Adrenal gland (tissue), 12 donors: ENCODE data around the gene PGC. TPM values are rescaled to one million over a fixed set of nuclear protein-coding genes. Genes with fewer than 3 reads are reported as not detected.

ENCODE experiments used
- DNase-seq, 7 donors: peaks; one replicate each; pipeline ENCODE4 v3.0.0-alpha.2; 2019 to 2020
- H3K27ac ChIP-seq, 5 donors: fragments of 200-600 bp; sonication (generic) in 4 of 5; 1 replicate in 3 of 5; 2 replicates in 2 of 5; pipeline versions ENCODE4 v1.5.1 to v1.8.0; 2016 to 2020; ENCODE audit warnings: mild to moderate bottlenecking in 1 of 5
- H3K27me3 ChIP-seq: fragments of 200-600 bp; 2 replicates; pipeline ENCODE4 v1.8.0; 2021
- H3K36me3 ChIP-seq, 2 donors: fragments of 200-600 bp; replicated peaks in 1 of 2; 1 replicate in 1 of 2; 2 replicates in 1 of 2; pipeline versions ENCODE4 v1.5.1 to v1.8.0; 2018 to 2022
- H3K4me1 ChIP-seq, 2 donors: fragments of 200-600 bp; replicated peaks in 1 of 2; 1 replicate in 1 of 2; 2 replicates in 1 of 2; pipeline versions ENCODE4 v1.5.1 to v1.8.0; 2018 to 2021
- H3K4me3 ChIP-seq, 4 donors: fragments of 200-600 bp; sonication (generic) in 3 of 4; one replicate each; pipeline ENCODE4 v1.5.1; 2016 to 2018
- H3K9me3 ChIP-seq, 3 donors: fragments of 200-600 bp; sonication (generic) in 1 of 3; replicated peaks in 1 of 3; 1 replicate in 2 of 3; 2 replicates in 1 of 3; pipeline versions ENCODE4 v1.5.1 to v1.8.0; 2016 to 2021
- CTCF ChIP-seq, 6 experiments: fragments of 450-650 bp in 4 of 6; fragments of 200-600 bp in 2 of 6; sonication (generic) in 1 of 6; IDR thresholded peaks; 1 replicate in 5 of 6; 2 replicates in 1 of 6; pipeline versions ENCODE4 v1.5.1 to v1.8.0; 2016 to 2021; ENCODE audit warnings: antibody characterized with exemption in 6 of 6, mild to moderate bottlenecking in 2 of 6, moderate library complexity in 1 of 6
- POLR2A ChIP-seq, 2 donors: fragments of 450-650 bp; IDR thresholded peaks; one replicate each; pipeline ENCODE4 v1.6.1; 2017; ENCODE audit warnings: antibody characterized with exemption in 2 of 2, mild to moderate bottlenecking in 2 of 2, moderate library complexity in 1 of 2
- WGBS, 4 donors: extraction: QIAGEN DNeasy Blood & Tissue Kit in 2 of 4; methylation state at CpG; one replicate each; pipeline versions ENCODE4 v1.1.5 to v1.1.7; 2013 to 2017; 5-methylcytosine and 5-hydroxymethylcytosine counted together
- intact Hi-C, 2 donors: fragments of 100-400 bp; cut with DNase I; formaldehyde crosslinking; loops; one replicate each; pipeline versions ENCODE4 v1.14.1 to v1.15.0; 2022 to 2023
- polyA plus RNA-seq, 3 donors: library from polyadenylated mRNA; stranded (reverse); fragments of 200-250 nt in 2 of 3; fragments of 350-450 nt in 1 of 3; fragmentation: Illumina TruSeq in 1 of 3; extraction: RNeasy Lipid Tissue Mini Kit (QIAGEN cat#74804) in 1 of 3; gene quantifications; one replicate each; pipeline ENCODE4 v1.2.3, GENCODE V29; 2013 to 2014
- total RNA-seq, 9 donors: library from RNA; depleted of rRNA in 4 of 9; stranded (reverse); fragments of >200 nt in 4 of 9; fragments of 120-200 nt in 1 of 9; fragmentation: NEBNext Ultra II Directional in 1 of 9; extraction: Animal tissue kit (Norgen Biotek cat#: 25700) in 1 of 9; gene quantifications; one replicate each; pipeline versions ENCODE4 v1.1.0 to v1.2.4, GENCODE V29; 2013 to 2023
- donor health status: healthy with polysubstance abuse.
- donor health status: Bipolar disorder and iron deficiency.
- donor health status: DM: yes; HTN: yes; CAD: no.
- donor health status: DM: no; HTN: no; CAD: no.
- donor health status: DM: no; HTN: no; CAD: no.
- donor health status: DM: yes; HTN: yes; CAD: no.

PGC gene
- total and polyA plus RNA-seq, 12 donors, result 0.57 to 1.6 (median 1.1) TPM; not detected in 8

DNA sequence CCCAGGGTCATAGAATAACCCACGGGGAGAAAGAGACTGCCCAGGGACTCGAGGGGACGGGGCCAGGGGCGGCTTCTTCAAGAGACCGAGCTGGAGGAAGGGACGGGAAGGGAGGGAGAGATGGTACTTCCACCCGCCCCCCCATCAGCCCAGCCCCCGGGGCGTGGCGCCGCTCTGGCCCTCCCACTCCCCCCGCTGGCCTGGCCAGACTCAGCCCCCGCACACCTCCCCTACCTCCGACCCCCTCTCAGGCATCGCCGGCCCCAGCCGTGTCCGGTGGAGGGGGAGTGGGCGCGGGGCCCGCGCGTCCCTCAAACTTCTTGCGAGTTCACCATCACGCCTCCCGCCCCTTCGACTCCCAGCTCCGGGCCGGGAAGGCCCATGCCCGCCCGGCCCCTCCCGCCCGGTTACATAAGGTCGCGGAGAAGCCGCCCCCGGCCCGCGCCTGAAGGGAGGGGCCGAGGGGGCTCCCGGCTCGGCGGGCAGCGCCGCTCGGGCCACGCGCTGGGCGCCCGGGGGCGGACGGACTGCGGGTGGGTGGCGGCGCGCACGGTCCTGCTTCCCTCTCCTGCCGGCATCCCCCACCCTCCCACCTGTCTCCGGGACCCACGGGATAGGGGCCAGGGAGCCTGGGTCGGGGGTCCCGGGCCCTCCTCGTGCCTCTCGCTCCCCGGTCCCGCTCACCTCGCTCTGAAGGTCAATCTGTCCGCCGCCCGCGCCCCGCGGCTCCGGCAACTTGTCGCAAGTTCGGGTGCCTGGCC lies 12.4 kb downstream of the PGC start:
- Histone ChIP-seq H3K9me3 (no peaks in the 10 kb centered on the region), H3K27me3 (no peaks in the 10 kb centered on the region), H3K4me1 (peaks cover 10 to 35% of the 10 kb centered on the region in 2 donors), H3K36me3 (no peaks in the 10 kb centered on the region), H3K27ac (peak overlapping the region; percentile 46 to 94 (median 89)), H3K4me3 (peak overlapping the region; percentile 18 to 88 (median 76))
- 0 to 1% (median 1%) methylated on average over 5 to 76 of the region's 76 CpGs; no CpG with 5 or more reads in 1 of the 4 donors for WGBS, 4 donors
- peak; percentile 68 to 90 (median 80) for DNase-seq
- intact Hi-C loops, result no loop called here
- no peak for TF ChIP-seq POLR2A (IDR thresholded peaks at IDR 0.05)
- TF ChIP-seq CTCF (IDR thresholded peaks at IDR 0.05), result no peak

- H3K36me3 ChIP-seq, result no peaks in the 10 kb centered on the region
- no peaks in the 10 kb centered on the region for H3K9me3 ChIP-seq
- peak; percentile 73 to 93 (median 78) for DNase-seq
- H3K4me1 ChIP-seq, result peaks cover 10 to 39% of the 10 kb centered on the region in 2 donors
- TF ChIP-seq CTCF (IDR thresholded peaks at IDR 0.05) (peak in 1 of 6 experiments; percentile 6), POLR2A (IDR thresholded peaks at IDR 0.05) (peak; percentile 39 to 75)
- peak overlapping the region in 3 of 4 donors; percentile 35 to 78 (median 75) for H3K4me3 ChIP-seq
- peak overlapping the region; percentile 44 to 94 (median 89) for H3K27ac ChIP-seq
- 0 to 19% (median 2%) methylated on average over 1 to 73 of the region's 73 CpGs for WGBS, 4 donors
- intact Hi-C loops, result no loop called here
- no peaks in the 10 kb centered on the region for H3K27me3 ChIP-seq
Observed at GRCh38 chr6:41733707-41734665, 13.2 kb downstream of the PGC start.

DNA sequence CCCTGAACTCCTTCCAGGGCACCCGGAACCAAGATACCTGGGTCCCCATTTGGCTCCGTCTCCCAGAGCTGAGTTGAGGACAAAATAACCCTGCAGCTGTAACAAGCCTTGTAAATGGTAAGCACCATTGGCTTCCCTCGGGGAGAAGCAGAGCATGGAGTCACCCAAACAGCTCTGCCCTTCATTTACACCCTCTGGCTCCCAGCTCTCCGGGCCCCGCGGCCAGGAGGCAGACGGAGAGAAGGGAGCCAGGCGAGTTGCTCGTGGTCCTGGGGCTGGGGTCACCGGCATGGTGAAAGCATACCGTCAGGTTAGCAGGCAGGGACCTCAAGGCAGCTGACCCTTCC lies 13.9 kb downstream of the PGC start:
- Histone ChIP-seq H3K9me3 (no peaks in the 10 kb centered on the region), H3K36me3 (no peaks in the 10 kb centered on the region), H3K4me3 (peak overlapping the region in 1 of 4 donors; percentile 75), H3K27ac (peak overlapping the region in 4 of 5 donors; percentile 85 to 94 (median 91)), H3K27me3 (no peaks in the 10 kb centered on the region), H3K4me1 (peaks cover 10 to 39% of the 10 kb centered on the region in 2 donors)
- intact Hi-C loops, result no loop called here
- 45 to 70% (median 67%) methylated on average over 2 to 11 of the region's 11 CpGs for WGBS, 4 donors
- no peak for DNase-seq
- TF ChIP-seq CTCF (IDR thresholded peaks at IDR 0.05) (no peak), POLR2A (IDR thresholded peaks at IDR 0.05) (no peak)
